ENCODE results near the gene NCAM2.
"Not testable (repeated sequence)": the region's sequence is repeated elsewhere in the genome, so short reads cannot be mapped to it uniquely, and the experiment has no call there.

Gene NCAM2

DNA sequence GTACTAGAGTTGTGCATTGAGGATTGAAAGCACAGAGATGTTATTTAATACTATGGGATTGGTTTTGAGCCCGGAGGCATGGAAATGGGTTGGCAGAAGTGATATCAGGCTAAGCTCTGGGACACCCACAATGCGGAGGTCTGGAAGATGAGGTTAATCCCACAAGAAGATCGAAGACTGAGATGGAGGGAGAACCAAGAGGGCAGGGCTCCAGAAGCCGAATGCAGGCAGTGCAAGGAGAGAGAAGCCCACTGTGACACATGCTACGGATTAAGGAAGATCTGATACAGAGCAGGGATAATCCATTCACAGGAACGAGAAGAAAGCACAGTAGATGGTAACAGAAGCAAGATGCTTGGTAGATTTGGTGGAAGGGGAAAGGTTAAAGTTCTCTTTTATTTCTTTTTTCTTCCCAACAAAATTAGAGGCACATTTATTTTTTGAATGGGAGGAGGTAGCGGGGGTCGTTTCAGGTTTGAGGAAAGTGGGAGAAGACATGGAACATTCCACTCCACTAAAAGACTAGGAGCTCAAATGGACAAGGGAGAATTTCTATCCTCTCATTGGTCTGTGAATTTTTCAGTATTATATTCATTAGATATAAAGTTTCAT lies 113.2 kb downstream of the NCAM2 start:
- DNase-seq, result no peak

DNA sequence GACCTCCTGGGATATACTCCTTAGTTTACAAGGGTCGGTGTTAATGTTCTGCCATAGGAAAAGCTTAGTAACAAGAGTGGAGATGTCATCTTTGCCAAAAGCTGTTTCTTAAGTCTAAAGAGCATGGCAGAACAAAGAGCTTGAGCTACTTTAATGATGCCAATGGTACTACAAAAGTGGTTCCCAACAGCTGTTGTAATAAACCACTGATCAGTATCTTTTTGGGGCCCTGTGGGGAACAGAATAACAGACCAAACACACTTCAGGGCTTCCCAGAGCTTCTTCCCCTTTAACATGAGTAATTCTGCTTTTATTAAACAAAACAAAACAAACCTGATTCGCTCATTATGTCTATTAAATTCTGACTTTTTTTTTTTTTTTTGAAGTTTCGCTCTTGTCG lies 116.3 kb downstream of the NCAM2 start:
- DNase-seq, result no peak

DNA sequence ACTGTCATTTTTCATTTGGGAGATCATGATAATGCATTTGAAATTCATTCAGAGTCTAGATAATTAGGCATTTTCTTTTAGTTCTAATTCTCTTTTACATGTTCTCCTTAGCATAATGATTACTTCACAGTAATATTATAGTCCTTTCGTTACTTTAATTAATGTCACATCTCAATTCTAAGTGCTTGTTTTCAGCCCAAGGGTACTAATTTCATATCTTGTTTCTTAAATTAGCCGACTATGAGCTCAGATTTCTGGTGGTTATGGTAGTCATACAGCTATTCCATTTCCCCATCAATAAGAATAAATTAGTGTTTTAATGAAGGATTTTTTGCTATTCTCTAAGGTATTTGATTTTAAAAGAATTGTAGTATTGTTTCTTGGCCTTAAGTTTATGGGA lies 120.9 kb downstream of the NCAM2 start:
- no peak for DNase-seq

- DNase-seq, result no peak
These were observed 124.5 kb downstream of the NCAM2 start for GRCh38 chr21:21122680-21123079.

DNA sequence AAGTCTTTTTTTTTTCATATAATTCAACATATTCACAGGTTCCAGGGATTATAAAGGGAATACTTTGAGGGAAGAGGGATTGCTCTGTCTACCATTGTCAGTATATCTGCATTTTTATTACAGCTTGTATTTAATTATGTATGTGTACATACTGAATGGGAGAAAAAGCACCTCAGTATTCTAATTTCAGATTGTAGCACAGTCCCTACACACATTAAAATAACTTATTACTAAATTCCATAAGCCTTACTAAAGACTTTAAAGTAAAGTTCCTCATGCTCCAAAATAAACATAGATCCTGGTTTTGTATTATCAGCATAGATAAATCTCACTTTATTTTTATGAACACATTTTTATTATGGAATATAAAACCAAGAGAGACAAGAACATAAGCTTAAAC lies 134.2 kb downstream of the NCAM2 start:
- no peak for DNase-seq

GRCh38 chr21:21137986-21138385 lies 139.8 kb downstream of the NCAM2 start:
- no peak for DNase-seq

DNA sequence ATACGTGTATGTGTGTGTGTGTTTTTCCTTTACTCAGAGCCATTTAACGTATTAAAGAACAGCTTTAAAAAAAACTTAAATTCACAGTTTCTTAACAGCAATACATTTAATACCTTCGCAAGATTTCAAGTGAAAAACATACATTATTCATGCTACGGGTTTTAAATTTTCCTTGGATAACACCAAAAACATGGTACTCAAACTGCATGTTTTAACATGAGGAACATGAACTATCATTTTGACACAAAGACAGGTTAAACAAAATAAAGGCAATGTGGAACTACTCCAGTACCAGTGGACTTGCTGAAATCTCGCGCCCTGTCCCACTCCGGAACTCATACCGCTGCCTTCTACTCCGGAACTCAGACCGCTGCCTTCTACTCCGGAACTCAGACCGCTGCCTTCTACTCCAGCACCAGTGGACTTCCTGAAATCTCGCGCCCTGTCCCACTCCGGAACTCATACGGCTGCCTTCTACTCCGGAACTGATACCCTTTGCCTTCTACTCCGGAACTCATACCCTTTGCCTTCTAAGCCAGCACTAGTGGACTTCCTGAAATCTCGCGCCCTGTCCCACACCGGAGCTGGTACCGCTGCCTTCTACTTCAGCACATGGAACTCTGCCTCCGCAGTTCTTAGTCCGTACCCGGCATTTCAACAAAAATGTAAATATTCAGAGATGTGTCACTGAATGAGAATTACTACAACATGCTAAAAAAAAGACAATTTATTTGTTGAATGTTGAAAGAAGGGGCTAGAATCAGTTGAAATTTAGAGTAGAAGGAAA lies 148.6 kb downstream of the NCAM2 start:
- DNase-seq, result no peak

GRCh38 chr21:21147374-21147745 lies 149.2 kb downstream of the NCAM2 start:
- DNase-seq, result no peak

- DNase-seq, result no peak
These were observed 149.8 kb downstream of the NCAM2 start for GRCh38 chr21:21148009-21148408.

DNA sequence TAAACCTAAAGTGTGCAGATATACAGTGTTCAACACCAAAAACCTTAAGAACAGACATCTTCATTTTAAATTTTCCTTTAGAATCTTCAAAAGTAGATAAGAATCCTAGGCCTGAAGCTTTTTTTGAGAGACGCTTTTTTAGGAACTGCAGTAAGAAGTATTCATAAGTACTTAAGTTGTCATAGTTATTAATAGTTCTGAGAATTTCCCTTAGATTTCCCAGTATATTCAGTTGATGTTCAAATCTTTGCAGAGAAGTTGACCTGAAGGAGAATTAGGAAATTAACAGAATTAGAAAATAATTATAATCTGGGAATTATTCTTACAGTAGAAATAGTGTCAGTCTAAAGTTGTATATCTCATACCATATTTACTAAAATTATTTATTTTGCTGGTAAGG lies 150.3 kb downstream of the NCAM2 start:
- no peak for DNase-seq

DNA sequence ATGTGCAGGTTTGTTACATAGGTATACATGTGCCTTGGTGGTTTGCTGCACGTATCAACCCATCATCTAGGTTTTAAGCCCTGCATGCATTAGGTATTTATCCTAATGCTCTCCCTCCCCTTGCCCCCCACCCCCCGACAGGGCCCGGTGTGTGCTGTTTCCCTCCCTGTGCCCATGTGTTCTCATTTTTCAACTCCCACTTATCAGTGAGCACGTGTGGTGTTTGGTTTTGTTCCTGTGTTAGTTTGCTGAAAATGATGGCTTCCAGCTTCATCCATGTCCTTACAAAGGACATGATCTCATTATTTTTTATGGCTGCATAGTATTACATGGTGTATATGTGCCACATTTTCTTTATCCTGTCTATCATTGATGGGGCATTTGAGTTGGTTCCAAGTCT lies 151.2 kb downstream of the NCAM2 start:
- not testable (repeated sequence) for DNase-seq

- DNase-seq, result no peak
These were observed 153.0 kb downstream of the NCAM2 start for GRCh38 chr21:21151231-21151630.

GRCh38 chr21:21156397-21156796 lies 158.2 kb downstream of the NCAM2 start:
- DNase-seq, result no peak

- DNase-seq, result no peak
These were observed 158.7 kb downstream of the NCAM2 start for GRCh38 chr21:21156957-21157356.

- DNase-seq, result no peak
These were observed 160.2 kb downstream of the NCAM2 start for GRCh38 chr21:21158376-21158918.

DNA sequence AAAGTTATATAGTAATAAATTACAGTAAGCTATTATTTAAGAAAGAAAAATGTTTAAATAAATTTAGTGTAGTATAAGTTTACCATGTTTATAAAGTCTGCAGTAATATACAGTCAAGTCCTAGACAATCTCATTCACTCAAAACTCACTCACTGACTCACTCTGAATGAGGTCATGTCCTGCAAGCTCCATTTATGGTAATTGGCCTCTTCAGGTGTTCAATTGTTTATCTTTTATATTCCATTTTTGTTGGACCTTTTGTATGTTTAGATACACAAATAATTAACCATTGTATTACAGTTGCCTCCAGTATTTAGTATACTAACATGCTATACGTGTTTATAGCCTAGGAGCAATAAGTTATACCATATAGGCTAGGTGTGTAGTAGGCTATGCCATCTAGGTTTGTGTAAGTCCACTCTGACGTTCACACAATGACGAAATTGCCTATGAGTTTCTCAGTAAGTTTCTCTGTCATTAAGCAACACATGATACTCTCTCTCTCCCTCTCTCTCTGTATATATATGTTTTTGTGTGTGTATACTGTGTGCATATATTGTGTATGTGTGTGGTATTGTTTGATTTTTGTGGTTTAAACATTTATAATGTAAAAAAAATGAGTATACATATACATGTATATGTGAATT lies 161.2 kb downstream of the NCAM2 start:
- DNase-seq, result no peak

- DNase-seq, result no peak
These were observed 164.6 kb downstream of the NCAM2 start for GRCh38 chr21:21162786-21163185.

DNA sequence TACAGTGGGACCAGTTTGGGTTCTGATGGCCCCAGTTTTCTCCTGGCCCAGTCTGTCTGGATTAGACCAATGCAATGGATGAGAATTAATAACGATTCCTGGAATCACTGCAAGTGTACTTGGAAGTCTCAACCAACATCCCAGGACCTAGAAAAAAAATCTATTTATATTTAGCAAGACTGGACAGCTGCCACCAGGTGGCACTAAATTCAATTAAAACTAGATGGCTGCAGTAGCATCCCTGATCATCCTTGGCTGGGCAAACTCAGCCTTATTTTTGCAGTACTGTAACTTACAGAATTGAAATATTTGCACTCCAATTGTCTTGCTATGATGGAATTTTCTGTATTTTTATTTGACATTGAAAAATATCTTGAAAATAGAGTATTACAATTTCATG lies 165.7 kb downstream of the NCAM2 start:
- DNase-seq, result peak; percentile 29

DNA sequence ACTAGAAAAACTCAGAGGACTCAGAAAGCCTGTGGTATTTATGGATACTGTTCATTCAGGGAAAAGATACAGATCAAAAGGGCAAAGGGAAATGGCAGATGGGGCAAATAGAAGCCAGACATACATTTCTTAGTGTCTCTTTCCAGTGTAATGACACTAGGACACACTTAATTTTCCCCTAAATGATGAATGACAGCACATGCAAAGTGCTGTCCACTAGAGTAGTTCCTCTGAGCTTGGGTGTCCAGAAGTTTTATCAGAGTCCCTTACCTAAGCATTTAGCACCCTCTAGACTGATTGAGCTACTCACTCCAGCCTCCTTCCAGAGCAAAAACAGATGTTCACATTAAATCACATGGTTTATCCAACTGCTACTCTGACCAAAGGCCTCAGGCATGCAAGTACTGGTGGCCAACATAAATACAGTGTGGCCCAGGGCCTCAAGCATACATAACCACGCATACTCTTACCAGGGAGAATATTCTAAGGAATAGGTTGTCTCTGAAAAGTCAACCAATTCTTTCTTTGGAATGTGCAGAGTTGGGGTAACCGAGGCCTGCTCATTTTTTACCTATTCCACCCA lies 166.9 kb downstream of the NCAM2 start:
- DNase-seq, result no peak

GRCh38 chr21:21174676-21175075 lies 176.5 kb downstream of the NCAM2 start:
- DNase-seq, result no peak

- no peak for DNase-seq
These were observed 177.7 kb downstream of the NCAM2 start for GRCh38 chr21:21175798-21176334.

DNA sequence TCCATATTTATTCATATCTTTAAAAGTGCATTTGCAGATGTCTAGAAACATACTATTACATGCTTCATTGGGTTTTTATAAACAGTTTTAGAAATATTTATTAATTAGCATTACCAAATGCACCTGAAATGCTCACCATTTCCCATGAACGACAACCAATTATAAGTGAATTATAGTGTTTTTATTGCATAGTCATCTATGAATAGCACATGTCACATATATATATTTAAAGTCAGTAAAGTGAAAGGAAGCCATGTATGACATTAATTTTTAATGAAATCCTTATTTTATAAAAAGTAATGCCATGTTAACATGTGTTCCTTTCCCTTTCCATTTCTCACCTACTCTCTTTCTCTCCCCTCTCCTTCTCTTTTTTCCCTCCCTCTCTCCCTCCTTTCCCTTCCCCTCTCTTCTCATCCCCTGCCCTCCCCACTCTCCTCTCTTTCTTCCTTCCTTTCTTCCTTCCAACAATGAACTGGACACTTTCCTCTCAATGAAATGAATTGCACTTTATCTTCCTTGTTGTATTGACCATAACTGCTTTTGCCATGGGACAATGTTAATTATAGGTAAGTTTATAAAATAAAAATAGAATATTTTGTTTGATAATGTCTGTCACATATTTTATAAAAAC lies 179.3 kb downstream of the NCAM2 start:
- DNase-seq, result no peak
